PC-3 (cell line): Measurements from ENCODE around the gene ATP1A4. TPM values are rescaled to one million over a fixed set of nuclear protein-coding genes. Genes with fewer than 3 reads are reported as not detected.

Experiments used
- ATAC-seq: fragments of 200-7000 bp; cut with Tn5 transposase; 2 replicates; pipeline ENCODE4 v1.9.1; 2020; ENCODE audit warnings: mild to moderate bottlenecking, moderate library complexity
- BruUV-seq: library from RNA; stranded (reverse); fragments of 400-500 nt; replicated peaks from 2 replicates; lab custom pipeline; 2021; lab: Mats Ljungman, UMichigan
- CTCF ChIA-PET: fragments of 300-600 bp; sonication (Branson Sonifier 250); formaldehyde crosslinking; loops from one replicate; lab custom pipeline; 2022; ENCODE audit warnings: antibody characterized with exemption; lab: Charles Lee
- POLR2A ChIA-PET: fragments of 300-600 bp; sonication (Branson Sonifier 250); formaldehyde crosslinking; loops from one replicate; lab custom pipeline; 2022; ENCODE audit warnings: antibody characterized with exemption; ENCODE audit not compliant: unreplicated experiment; lab: Charles Lee
- DNase-seq: peaks from one replicate; pipeline ENCODE4 v3.0.0-alpha.2; 2015
- H2AFZ ChIP-seq: fragments of 300-600 bp; sonication (generic); 2 replicates; pipeline ENCODE4 v1.6.0; 2016; ENCODE audit warnings: antibody characterized with exemption, low read length
- H3F3A ChIP-seq: fragments of 300-600 bp; sonication (generic); one replicate; pipeline ENCODE4 v1.6.0; 2017; ENCODE audit warnings: antibody characterized with exemption, low read length, control low read depth, mild to moderate bottlenecking; ENCODE audit not compliant: unreplicated experiment
- H3K27ac ChIP-seq: fragments of 300-600 bp; sonication (generic); 2 replicates; pipeline ENCODE4 v1.5.1; 2016; ENCODE audit warnings: mild to moderate bottlenecking, low read length
- H3K27me3 ChIP-seq: fragments of 300-600 bp; sonication (generic); 2 replicates; pipeline ENCODE4 v1.6.1; 2016; ENCODE audit warnings: low read length, mixed read lengths
- H3K36me3 ChIP-seq: fragments of 300-600 bp; sonication (generic); 2 replicates; pipeline ENCODE4 v1.6.1; 2016; ENCODE audit warnings: low read depth, mixed run types, low read length, mixed read lengths
- H3K4me1 ChIP-seq: fragments of 300-600 bp; sonication (generic); 2 replicates; pipeline ENCODE4 v1.5.1; 2016; ENCODE audit warnings: low read length; ENCODE audit not compliant: insufficient read depth
- H3K4me2 ChIP-seq: fragments of 300-600 bp; sonication (generic); 2 replicates; pipeline ENCODE4 v1.6.0; 2016; ENCODE audit warnings: low read length
- H3K4me3 ChIP-seq: fragments of 300-600 bp; sonication (generic); 2 replicates; pipeline ENCODE4 v1.5.1; 2016; ENCODE audit warnings: mild to moderate bottlenecking, low read length, mixed read lengths
- H3K79me2 ChIP-seq: fragments of 300-600 bp; sonication (generic); 2 replicates; pipeline ENCODE4 v1.6.1; 2017; ENCODE audit warnings: low read length, mixed read lengths
- H3K9ac ChIP-seq: fragments of 300-600 bp; sonication (generic); 2 replicates; pipeline ENCODE4 v1.6.0; 2016; ENCODE audit warnings: mild to moderate bottlenecking, low read length
- H3K9me2 ChIP-seq: fragments of 300-600 bp; sonication (generic); replicated peaks from 2 replicates; pipeline ENCODE4 v1.6.1; 2016; ENCODE audit warnings: mixed run types, low read length, mixed read lengths
- H3K9me3 ChIP-seq: fragments of 300-600 bp; sonication (generic); 2 replicates; pipeline ENCODE4 v1.6.1; 2016; ENCODE audit warnings: low read length, mixed read lengths
- H4K20me1 ChIP-seq: fragments of 300-600 bp; sonication (generic); 2 replicates; pipeline ENCODE4 v1.6.1; 2016; ENCODE audit warnings: low read length, mixed read lengths
- EZH2 ChIP-seq: fragments of 300-600 bp; sonication (generic); IDR thresholded peaks from one replicate; pipeline ENCODE4 v1.6.1; 2017; ENCODE audit warnings: antibody characterized with exemption, mild to moderate bottlenecking, low read length; ENCODE audit not compliant: unreplicated experiment
- EZH2phosphoT487 ChIP-seq: fragments of 300-600 bp; sonication (generic); IDR thresholded peaks from 2 replicates; pipeline ENCODE4 v1.6.1; 2018; ENCODE audit warnings: mild to moderate bottlenecking, antibody characterized with exemption, low read length, borderline replicate concordance
- intact Hi-C: fragments of 100-400 bp; cut with micrococcal nuclease; formaldehyde crosslinking; loops from 2 replicates; pipeline ENCODE4 v1.9.0; 2023
- total RNA-seq: library from RNA; depleted of rRNA; stranded (reverse); fragments of >200 nt; gene quantifications from 2 replicates; pipeline ENCODE4 v1.2.3, GENCODE V29; 2014
- TF ChIP-seq, protein P1 (sequence below): fragments of 300-600 bp; sonication (generic); conservative IDR thresholded peaks from 2 replicates; pipeline ENCODE4 v1.5.1; 2017; ENCODE audit warnings: antibody characterized with exemption, low read depth, mild to moderate bottlenecking, low read length

The ATP1A4 gene
- total RNA-seq, 1 experiment from 2014 or later = 0.04 TPM

- H3K4me1 ChIP-seq = no peaks in the 10 kb centered on the region
- DNase-seq (no peak), ATAC-seq (no peak)
- no peak overlapping the region for H3K27ac ChIP-seq
- H2AFZ ChIP-seq = no peak overlapping the region
- no peaks in the 10 kb centered on the region for H3F3A ChIP-seq
- H3K9me2 ChIP-seq = no peaks in the 10 kb centered on the region
- no peaks in the 10 kb centered on the region for H4K20me1 ChIP-seq
- no peaks in the 10 kb centered on the region for H3K9me3 ChIP-seq
- CTCF ChIA-PET = interaction anchor here (0.6 kb wide), 1 partner anchor 243 kb away, joined by 3 read pairs; no protein-coding TSS in a partner anchor
- no peak overlapping the region for H3K4me3 ChIP-seq
- H3K36me3 ChIP-seq = no peaks in the 10 kb centered on the region
- H3K4me2 ChIP-seq = no peak overlapping the region
- H3K27me3 ChIP-seq = no peaks in the 10 kb centered on the region
- TF ChIP-seq, protein P1, sequence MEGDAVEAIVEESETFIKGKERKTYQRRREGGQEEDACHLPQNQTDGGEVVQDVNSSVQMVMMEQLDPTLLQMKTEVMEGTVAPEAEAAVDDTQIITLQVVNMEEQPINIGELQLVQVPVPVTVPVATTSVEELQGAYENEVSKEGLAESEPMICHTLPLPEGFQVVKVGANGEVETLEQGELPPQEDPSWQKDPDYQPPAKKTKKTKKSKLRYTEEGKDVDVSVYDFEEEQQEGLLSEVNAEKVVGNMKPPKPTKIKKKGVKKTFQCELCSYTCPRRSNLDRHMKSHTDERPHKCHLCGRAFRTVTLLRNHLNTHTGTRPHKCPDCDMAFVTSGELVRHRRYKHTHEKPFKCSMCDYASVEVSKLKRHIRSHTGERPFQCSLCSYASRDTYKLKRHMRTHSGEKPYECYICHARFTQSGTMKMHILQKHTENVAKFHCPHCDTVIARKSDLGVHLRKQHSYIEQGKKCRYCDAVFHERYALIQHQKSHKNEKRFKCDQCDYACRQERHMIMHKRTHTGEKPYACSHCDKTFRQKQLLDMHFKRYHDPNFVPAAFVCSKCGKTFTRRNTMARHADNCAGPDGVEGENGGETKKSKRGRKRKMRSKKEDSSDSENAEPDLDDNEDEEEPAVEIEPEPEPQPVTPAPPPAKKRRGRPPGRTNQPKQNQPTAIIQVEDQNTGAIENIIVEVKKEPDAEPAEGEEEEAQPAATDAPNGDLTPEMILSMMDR = no peak
- TF ChIP-seq EZH2phosphoT487 (no peak), EZH2 (no peak)
- no peak overlapping the region for H3K9ac ChIP-seq
- BruUV-seq = no TSS peak
- POLR2A ChIA-PET = no interaction called here
- intact Hi-C loops = no loop called here
- no peaks in the 10 kb centered on the region for H3K79me2 ChIP-seq
Measured at GRCh38 chr1:160133990-160134770, 17.2 kb upstream of the ATP1A4 start.

GRCh38 chr1:160134791-160135572 lies 16.4 kb upstream of the ATP1A4 start:
- no TSS peak for BruUV-seq
- no peak overlapping the region for H3K4me3 ChIP-seq
- H3K9me3 ChIP-seq = no peaks in the 10 kb centered on the region
- H3K9ac ChIP-seq = no peak overlapping the region
- H3K27ac ChIP-seq = no peak overlapping the region
- no peak for ATAC-seq
- H3K27me3 ChIP-seq = no peaks in the 10 kb centered on the region
- DNase-seq = no peak
- H3K4me2 ChIP-seq = no peak overlapping the region
- H3K9me2 ChIP-seq = no peaks in the 10 kb centered on the region
- TF ChIP-seq, protein P1 = no peak
- no peak for TF ChIP-seq EZH2
- TF ChIP-seq EZH2phosphoT487 = no peak
- no peaks in the 10 kb centered on the region for H3K79me2 ChIP-seq
- H3K36me3 ChIP-seq = no peaks in the 10 kb centered on the region
- no peaks in the 10 kb centered on the region for H3F3A ChIP-seq
- intact Hi-C loops = no loop called here
- no peak overlapping the region for H2AFZ ChIP-seq
- ChIA-PET CTCF (no interaction called here), POLR2A (no interaction called here)
- no peaks in the 10 kb centered on the region for H4K20me1 ChIP-seq
- no peaks in the 10 kb centered on the region for H3K4me1 ChIP-seq
